ENCODE measurements around the gene LCP1. TPM values are rescaled to one million over a fixed set of nuclear protein-coding genes. Genes with fewer than 3 reads are reported as not detected.

LCP1 gene
- total RNA-seq, 1 donor from 2014 or later: 0.53 TPM

GRCh38 chr13:46202188-46202795 is 20.3 kb upstream of the LCP1 start:
- no peak for TF ChIP-seq CTCF (IDR thresholded peaks at IDR 0.05; ENCODE audit: insufficient read depth, low read length, severe bottlenecking)
- FAIRE-seq (no peak), DNase-seq (ENCODE audit: low read depth) (no peak)

GRCh38 chr13:46198696-46199193 is 16.8 kb upstream of the LCP1 start:
- H3K36me3 ChIP-seq (ENCODE audit: control insufficient read depth, insufficient read depth, low read length): no peaks in the 10 kb centered on the region

More at GRCh38 chr13:46202188-46202795, 20.3 kb upstream of the LCP1 start:
- H3K4me3 ChIP-seq (ENCODE audit: low read depth, low read length): no peak overlapping the region
- no peaks in the 10 kb centered on the region for H3K27me3 ChIP-seq (ENCODE audit: control insufficient read depth, insufficient read depth, low read length)
- H3K36me3 ChIP-seq (ENCODE audit: control insufficient read depth, insufficient read depth, low read length): no peaks in the 10 kb centered on the region

GRCh38 chr13:46197299-46198048 is 15.5 kb upstream of the LCP1 start:
- no peak for DNase-seq (ENCODE audit: low read depth)
- no peak for FAIRE-seq
- no peak for TF ChIP-seq CTCF (IDR thresholded peaks at IDR 0.05; ENCODE audit: insufficient read depth, low read length, severe bottlenecking)
- H3K36me3 ChIP-seq (ENCODE audit: control insufficient read depth, insufficient read depth, low read length): no peaks in the 10 kb centered on the region
- H3K27me3 ChIP-seq (ENCODE audit: control insufficient read depth, insufficient read depth, low read length): no peaks in the 10 kb centered on the region
- no peak overlapping the region for H3K4me3 ChIP-seq (ENCODE audit: low read depth, low read length)

More at GRCh38 chr13:46198696-46199193, 16.8 kb upstream of the LCP1 start:
- no peak overlapping the region for H3K4me3 ChIP-seq (ENCODE audit: low read depth, low read length)
- DNase-seq (ENCODE audit: low read depth): no peak
- no peaks in the 10 kb centered on the region for H3K27me3 ChIP-seq (ENCODE audit: control insufficient read depth, insufficient read depth, low read length)
- FAIRE-seq: no peak
- no peak for TF ChIP-seq CTCF (IDR thresholded peaks at IDR 0.05; ENCODE audit: insufficient read depth, low read length, severe bottlenecking)

GRCh38 chr13:46195016-46195415 is 13.0 kb upstream of the LCP1 start:
- DNase-seq (ENCODE audit: low read depth): no peak
- H3K36me3 ChIP-seq (ENCODE audit: control insufficient read depth, insufficient read depth, low read length): no peaks in the 10 kb centered on the region
- H3K27me3 ChIP-seq (ENCODE audit: control insufficient read depth, insufficient read depth, low read length): no peaks in the 10 kb centered on the region
- no peak for TF ChIP-seq CTCF (IDR thresholded peaks at IDR 0.05; ENCODE audit: insufficient read depth, low read length, severe bottlenecking)
- H3K4me3 ChIP-seq (ENCODE audit: low read depth, low read length): no peak overlapping the region
- FAIRE-seq: no peak

GRCh38 chr13:46192412-46192811 is 10.4 kb upstream of the LCP1 start:
- TF ChIP-seq CTCF (IDR thresholded peaks at IDR 0.05; ENCODE audit: insufficient read depth, low read length, severe bottlenecking): no peak
- Histone ChIP-seq H3K4me3 (ENCODE audit: low read depth, low read length) (no peak overlapping the region), H3K27me3 (ENCODE audit: control insufficient read depth, insufficient read depth, low read length) (no peaks in the 10 kb centered on the region), H3K36me3 (ENCODE audit: control insufficient read depth, insufficient read depth, low read length) (no peaks in the 10 kb centered on the region)
- DNase-seq (ENCODE audit: low read depth): no peak
- FAIRE-seq: no peak
